Stimulated activated CD8-positive, alpha-beta memory T cell treated with anti-CD3 and anti-CD28 coated beads, Interleukin-15, amount 100 ng/mL, for 24 hours (primary cell): ENCODE data around the gene ACACA.
"Not testable (repeated sequence)": the region's sequence is repeated elsewhere in the genome, so short reads cannot be mapped to it uniquely, and the experiment has no call there.

ENCODE experiments used
- DNase-seq: peaks from one replicate; pipeline ENCODE4 v3.0.0-alpha.2; 2020; ENCODE audit warnings: low read depth

ACACA gene

DNA sequence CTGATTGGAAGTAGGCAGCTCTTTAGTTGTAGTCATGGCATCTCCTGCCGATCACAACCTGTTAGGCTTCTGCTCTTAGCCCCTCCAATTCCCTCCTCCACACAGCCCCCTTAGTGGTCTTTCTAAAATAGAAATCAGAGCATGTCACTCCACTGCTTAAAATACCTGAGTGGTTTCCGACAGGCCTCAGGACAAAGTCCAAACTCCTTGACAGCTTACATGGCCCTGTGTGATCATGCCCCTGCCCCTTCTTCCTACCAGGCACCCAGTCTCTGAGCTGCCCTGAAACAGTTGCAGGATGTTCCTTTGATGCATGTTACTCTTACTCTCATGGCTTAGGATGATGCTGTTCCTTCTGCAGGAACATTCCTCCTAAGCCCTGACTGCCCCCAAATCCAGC is 310.6 kb downstream of the ACACA start:
- no peak for DNase-seq

DNA sequence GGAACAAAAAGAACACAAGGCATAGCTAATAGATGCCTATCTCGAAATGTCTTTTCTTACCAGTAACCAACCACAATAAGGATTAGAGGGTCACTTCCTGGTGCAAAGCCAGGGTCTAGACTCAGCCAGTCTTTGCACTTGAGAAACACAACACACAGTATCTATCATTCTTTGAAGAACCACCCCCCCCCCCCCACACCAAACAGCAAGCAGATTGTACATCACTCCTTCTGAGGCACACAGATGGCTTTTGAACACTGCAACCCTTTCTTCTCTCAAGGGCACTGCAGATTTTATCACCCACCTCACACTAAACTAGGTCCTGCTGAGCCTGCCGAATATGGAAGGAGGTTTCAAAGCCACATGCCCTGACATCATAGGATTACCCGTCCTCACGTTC is 312.2 kb downstream of the ACACA start:
- DNase-seq, result no peak

GRCh38 chr17:37092701-37093100 is 313.9 kb downstream of the ACACA start:
- DNase-seq, result no peak

- no peak for DNase-seq
These were observed 314.6 kb downstream of the ACACA start for GRCh38 chr17:37092071-37092470.

- DNase-seq, result no peak
These were observed 315.7 kb downstream of the ACACA start for GRCh38 chr17:37090941-37091340.

- no peak for DNase-seq
These were observed 316.7 kb downstream of the ACACA start for GRCh38 chr17:37089956-37090355.

GRCh38 chr17:37088913-37089312 is 317.7 kb downstream of the ACACA start:
- no peak for DNase-seq

- no peak for DNase-seq
These were observed 318.2 kb downstream of the ACACA start for GRCh38 chr17:37088459-37088858.

- no peak for DNase-seq
These were observed 319.0 kb downstream of the ACACA start for GRCh38 chr17:37087683-37088082.

DNA sequence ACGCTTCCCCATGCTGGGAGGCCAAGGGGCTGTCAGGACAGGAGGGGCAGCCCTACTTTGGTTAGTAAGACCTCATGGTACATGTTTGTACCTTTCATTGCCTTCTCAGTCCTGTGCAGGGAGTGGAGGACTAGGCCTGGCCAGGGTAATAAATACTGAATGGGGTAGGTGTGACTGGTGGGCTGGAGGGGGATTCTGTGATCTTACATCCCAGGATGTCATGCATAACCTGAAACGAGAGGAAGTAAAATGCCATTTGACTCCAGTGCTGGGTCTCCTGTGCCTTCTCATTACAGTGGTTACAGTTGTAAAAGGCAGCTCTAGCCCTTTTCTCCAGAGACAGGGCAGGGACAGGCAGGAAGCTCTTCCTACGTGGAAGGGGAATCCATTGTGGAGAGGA is 319.7 kb downstream of the ACACA start:
- DNase-seq, result no peak

- no peak for DNase-seq
These were observed 320.3 kb downstream of the ACACA start for GRCh38 chr17:37086334-37086733.

GRCh38 chr17:37084372-37084771 is 322.3 kb downstream of the ACACA start:
- DNase-seq, result no peak

DNA sequence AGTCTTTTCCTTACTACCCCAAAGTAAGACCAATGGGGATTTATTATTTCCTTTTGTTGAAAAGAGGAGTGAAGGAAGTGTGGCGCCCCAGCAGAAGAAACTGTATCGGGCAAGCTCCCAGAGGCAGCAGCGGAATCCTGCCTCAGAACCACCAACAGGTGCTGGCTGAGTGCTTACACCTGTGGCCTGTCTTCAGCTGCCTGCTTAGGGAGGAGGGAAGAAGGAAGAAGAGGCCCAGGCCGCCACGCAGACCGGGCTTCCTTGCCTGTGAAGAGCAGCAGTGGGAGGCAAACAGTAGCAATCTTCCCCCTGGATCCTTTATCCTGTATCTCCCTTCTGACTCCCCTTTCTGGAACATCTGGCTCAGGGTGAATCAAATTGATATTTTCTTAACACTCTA is 323.2 kb downstream of the ACACA start:
- no peak for DNase-seq

GRCh38 chr17:37082985-37083384 is 323.7 kb downstream of the ACACA start:
- no peak for DNase-seq

GRCh38 chr17:37082311-37082860 is 324.2 kb downstream of the ACACA start:
- DNase-seq, result no peak

DNA sequence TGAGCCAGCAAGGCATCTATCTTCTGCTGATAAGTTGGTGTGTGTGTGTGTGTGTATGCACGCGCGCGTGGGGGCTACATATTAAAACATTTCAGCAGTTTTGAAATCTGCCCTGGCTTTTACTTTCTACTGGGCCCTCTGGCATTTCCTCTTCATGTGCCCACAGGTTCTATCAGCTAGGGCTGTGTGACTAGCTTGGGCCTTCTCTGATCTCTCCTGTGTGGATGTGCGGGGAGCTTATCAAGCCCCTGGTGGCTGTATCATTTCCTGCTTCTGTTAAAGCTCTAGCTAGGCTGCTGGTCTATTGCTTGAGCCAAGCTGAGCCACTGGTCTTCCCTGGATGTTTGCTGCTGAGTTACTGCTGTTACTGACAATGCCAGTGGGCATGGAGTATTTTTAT is 325.3 kb downstream of the ACACA start:
- no peak for DNase-seq

DNA sequence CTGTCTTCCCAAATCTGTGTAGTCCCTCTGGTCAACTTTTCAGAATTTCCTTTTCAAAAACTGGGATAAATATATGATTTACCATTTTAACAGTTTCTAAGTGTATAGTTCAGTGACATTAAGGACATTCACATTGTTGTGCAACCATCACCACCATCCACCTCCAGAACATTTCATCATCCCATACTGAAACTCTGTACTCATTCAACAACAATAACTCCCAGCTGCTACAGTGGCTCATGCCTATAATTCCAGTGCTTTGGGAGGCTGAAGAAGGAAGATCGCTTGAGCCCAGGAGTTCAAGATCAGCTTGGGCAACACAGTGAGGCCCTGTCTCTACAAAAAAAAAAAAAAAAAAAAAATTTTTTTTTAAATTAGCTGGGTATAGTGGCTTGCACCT is 326.9 kb downstream of the ACACA start:
- DNase-seq, result no peak

GRCh38 chr17:37079065-37079708 is 327.4 kb downstream of the ACACA start:
- DNase-seq, result no peak

DNA sequence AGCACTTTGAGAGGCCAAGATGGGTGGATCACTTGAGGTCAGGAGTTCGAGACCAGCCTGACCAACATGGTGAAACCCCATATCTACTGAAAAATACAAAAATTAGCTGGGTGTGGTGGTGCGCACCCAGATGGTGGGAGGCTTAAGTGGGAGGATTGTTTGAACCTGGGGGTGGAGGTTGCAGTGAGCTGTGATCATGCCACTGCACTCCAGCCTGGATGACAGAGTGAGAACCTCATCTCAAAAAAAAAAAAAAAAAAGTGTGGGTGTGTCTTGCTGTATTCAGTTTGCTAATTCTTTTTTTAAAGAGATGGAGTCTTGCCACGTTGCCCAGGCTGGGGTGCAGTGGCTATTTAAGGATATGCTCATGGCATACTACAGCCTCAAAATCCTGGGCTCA is 333.2 kb downstream of the ACACA start:
- DNase-seq, result not testable (repeated sequence)

GRCh38 chr17:37069087-37069486 is 337.5 kb downstream of the ACACA start:
- DNase-seq, result no peak

- DNase-seq, result no peak
These were observed 338.4 kb downstream of the ACACA start for GRCh38 chr17:37068266-37068665.

GRCh38 chr17:37067555-37068111 is 339.0 kb downstream of the ACACA start:
- no peak for DNase-seq

GRCh38 chr17:37066322-37067255 is 340.0 kb downstream of the ACACA start:
- DNase-seq, result no peak
